HG03025 (cell line): ENCODE results near the gene ZNF792.
"Not testable (repeated sequence)": the region's sequence is repeated elsewhere in the genome, so short reads cannot be mapped to it uniquely, and the experiment has no call there.

Experiments used
- ATAC-seq: cut with Tn5 transposase; IDR thresholded peaks from one replicate; pipeline ENCODE4 v1.9.1; 2021; ENCODE audit warnings: mild to moderate bottlenecking, moderate library complexity; ENCODE audit not compliant: unreplicated experiment, low FRiP score

Gene ZNF792

GRCh38 chr19:34963573-34964406 lies at the start of gene ZNF792:
Gene ZNF792, minus strand, starts transcription at chr19:34964229. Its CDS starts 567 bp downstream, at chr19:34963662.
- no peak for ATAC-seq

- ATAC-seq = no peak
Observed at GRCh38 chr19:35013041-35013819, 49.2 kb upstream of the ZNF792 start.

DNA sequence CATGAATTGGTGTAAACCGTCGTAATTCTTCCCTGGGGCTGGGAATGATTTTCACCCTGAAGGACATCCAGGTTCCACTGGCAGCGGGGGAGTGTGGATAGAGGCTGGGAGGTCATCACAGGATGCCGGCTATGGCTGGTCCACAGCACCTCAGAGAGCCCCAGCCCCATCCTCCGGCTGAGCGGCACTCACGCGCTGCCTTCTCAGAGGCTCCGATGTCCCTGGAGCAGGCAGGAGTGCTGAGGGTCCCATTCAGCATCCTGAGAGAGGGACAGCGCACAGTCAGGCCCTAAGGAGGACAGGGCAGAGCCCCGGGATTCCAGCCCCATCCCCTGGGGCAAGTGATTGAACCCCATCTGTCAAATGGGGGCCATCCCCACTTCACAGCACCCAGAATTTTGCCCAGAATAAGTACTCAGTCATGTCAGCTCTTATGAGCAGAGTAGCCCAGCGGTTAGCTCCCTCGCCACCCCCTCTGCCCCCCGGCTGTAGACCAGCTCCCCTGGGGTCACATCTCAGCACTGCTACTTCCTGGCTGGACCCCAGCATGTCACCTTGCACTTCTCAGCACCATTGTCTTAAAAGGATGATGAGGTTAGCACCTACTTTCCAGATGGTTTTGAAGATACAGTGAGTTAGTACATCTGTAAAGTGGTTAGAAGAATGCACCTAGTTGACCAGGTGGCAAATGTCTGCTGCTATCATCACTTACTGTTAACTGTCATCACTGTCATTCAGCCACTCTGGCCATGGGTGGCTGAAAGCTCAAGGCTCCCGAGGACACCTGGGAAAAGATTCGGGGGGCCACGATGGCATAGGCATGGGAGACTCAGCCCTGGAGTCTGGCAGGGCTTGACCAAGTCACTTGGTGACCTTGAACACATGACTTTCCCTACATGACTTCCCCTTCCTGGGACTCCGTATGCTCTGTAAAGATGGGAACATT lies 48.0 kb upstream of the ZNF792 start:
- no peak for ATAC-seq

DNA sequence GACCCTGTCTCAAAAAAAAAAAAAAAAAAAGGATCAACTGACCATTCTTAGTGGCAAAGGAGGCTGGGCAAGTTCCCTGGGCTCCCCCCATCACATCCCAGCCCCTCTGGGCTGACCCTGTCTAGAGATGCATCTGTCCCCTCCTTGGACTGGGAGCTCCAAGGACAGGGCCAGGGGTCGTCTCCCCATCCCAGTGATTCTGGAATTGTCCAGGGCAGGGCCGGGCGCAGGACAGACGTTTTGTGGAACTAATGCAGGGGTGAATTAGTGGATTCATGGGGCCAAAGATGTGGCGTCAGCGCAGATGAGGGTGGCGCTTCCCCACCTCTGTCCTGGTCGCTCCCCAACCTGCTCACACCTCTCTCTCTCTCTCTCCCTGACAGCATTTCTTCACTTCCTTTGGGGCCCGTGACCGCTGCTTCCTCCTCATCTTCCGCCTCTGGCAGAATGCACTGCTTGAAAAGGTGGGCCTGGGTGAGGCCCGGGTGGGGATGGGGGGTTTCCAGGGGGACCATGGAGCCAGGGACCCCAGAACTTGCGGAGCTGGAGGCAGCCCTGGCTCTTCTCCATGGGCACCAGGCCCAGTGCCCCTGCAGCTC lies 47.2 kb upstream of the ZNF792 start:
- ATAC-seq = no peak

- no peak for ATAC-seq
Observed at GRCh38 chr19:35009424-35010415, 45.7 kb upstream of the ZNF792 start.

- no peak for ATAC-seq
Observed at GRCh38 chr19:35008891-35009341, 44.9 kb upstream of the ZNF792 start.

DNA sequence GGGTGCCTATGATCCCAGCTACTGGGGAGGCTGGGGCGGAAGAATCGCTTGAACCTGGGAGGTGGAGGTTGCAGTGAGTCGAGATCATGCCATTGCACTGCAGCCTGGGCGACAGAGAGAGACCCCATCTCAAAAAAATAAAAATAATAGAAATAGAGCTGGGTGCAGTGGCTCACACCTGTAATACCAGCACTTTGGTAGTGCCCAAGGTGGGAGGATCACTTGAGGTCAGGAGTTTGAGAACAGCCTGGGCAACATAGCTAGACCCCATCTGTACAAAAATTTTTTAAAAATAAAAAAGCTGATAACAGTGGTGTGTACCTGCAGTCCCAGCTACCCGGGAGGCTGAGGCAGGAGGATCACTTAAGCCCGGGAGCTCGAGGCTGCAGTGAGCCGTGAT lies 43.4 kb upstream of the ZNF792 start:
- not testable (repeated sequence) for ATAC-seq

GRCh38 chr19:35006999-35007365 lies 43.0 kb upstream of the ZNF792 start:
- ATAC-seq = no peak

GRCh38 chr19:35006342-35006998 lies 42.4 kb upstream of the ZNF792 start:
- ATAC-seq = no peak

- ATAC-seq = not testable (repeated sequence)
Observed at GRCh38 chr19:35006007-35006341, 41.9 kb upstream of the ZNF792 start.

DNA sequence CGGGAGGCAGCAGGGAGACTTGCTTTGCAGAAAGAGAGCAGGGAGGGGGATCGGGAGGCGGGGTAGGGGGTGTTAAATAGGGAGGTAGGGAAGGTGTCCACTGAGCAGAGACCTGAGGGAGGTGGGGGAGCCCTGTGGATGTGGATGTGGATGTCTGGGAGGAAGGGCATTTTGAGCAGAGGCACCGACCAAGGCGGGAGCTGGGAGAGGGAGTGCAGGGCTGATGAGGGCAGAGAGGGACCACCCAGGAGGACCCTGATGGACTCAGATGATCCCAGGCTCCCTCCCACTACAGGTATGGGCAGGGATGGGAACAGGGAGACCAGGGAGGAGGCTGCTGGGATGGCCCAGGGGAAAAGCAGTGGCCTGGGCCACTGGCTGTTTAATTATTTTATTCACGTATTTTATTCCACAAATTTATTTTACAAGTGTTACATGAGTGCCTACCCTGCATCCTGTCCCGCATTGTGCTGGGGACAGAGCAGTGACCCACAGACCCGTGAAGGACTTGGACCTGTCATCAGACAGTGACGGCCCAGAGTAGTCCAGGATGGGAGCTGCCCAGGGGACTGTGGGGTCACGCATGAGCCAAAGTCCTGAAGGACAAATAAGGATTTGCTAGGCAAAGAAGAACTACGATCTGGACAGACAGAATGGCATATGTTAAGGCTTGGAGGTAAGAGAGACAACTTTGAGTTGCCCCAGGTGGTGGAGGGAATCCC lies 41.4 kb upstream of the ZNF792 start:
- ATAC-seq = no peak

- no peak for ATAC-seq
Observed at GRCh38 chr19:35004517-35005255, 40.7 kb upstream of the ZNF792 start.

GRCh38 chr19:35002037-35002535 lies 38.1 kb upstream of the ZNF792 start:
- no peak for ATAC-seq

DNA sequence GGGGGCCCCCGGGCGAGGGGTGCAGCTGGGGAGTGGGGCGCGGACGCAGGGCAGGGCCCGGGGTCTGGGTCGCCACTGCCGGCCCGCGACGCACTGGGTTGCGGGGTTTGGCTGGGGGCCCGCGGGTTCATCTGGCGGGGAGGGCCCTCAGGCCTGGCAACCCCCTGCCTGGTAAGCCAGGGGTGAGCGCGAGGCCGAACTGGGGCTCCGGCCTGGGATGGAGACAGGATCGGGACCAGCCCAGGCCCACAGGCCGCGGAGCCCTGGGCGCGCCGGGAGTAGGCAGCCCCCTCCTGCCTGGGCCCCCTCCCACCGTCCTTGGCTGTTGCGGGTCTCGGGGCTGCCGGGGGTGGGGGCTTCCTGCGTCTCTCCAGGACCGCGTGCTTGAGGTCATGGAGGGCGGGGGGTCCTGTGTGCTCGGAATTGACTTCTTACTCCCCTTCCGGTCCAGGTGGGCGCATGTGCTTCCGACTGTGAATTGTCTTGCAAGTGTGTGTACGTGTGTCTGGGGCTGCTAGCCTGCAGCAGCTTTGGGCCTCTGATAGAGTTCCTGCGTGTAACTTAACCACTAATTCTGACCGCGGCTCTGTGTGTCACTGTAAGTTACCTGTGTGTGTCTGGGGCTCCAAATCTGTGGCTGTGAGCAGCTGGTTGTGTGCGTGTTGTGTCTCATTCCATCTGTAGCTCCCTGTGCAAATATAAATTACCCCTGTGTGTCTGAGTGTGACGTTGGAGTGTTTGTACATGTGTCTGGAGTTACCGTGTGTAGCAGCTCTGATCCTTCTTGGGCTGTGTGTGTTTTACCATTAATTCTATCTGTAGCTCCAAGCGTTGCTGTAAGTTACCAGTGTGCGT lies 36.8 kb upstream of the ZNF792 start:
- no peak for ATAC-seq

DNA sequence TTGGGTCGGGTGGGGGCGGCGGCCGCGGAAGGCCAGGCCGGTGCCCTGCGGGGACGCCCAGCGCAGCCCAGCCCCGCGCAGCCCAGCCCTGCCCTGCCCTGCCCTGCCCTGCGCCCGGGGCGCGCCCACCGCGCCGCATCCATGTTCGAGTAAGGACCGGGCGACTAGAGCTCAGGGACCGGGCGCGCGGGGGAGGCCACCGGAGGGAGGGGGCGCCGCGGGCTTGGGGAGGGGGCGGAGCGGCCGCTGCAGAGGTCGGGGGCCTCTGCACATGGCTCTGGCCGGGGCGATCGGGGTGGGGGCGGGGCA lies 36.3 kb upstream of the ZNF792 start:
- ATAC-seq = no peak
